SJSA1 (cell line): ENCODE measurements around the gene MPDU1. TPM values are rescaled to one million over a fixed set of nuclear protein-coding genes. Genes with fewer than 3 reads are reported as not detected.
A peak's percentile ranks its signal among the peaks of the same experiment; 100 is the strongest.
"Not testable (repeated sequence)": the region's sequence is repeated elsewhere in the genome, so short reads cannot be mapped to it uniquely, and the experiment has no call there.

Source experiments
- DNase-seq, 2 experiments: peaks; one replicate each; pipeline ENCODE4 v3.0.0-alpha.2; 2015 to 2020; ENCODE audit warnings: low spot score in 2 of 2, low read depth in 1 of 2
- H3K27ac ChIP-seq: fragments of 250-450 bp; sonication (Bioruptor Pico); 2 replicates; pipeline ENCODE4 v1.5.1; 2020; ENCODE audit warnings: mild to moderate bottlenecking, moderate library complexity
- H3K27me3 ChIP-seq: fragments of 250-450 bp; sonication (Bioruptor Pico); replicated peaks from 2 replicates; pipeline ENCODE4 v1.5.1; 2020; ENCODE audit warnings: mild to moderate bottlenecking, moderate library complexity
- H3K36me3 ChIP-seq: fragments of 250-450 bp; sonication (Bioruptor Pico); 2 replicates; pipeline ENCODE4 v1.5.1; 2020; ENCODE audit warnings: mild to moderate bottlenecking
- H3K4me1 ChIP-seq: fragments of 250-450 bp; sonication (Bioruptor Pico); replicated peaks from 2 replicates; pipeline ENCODE4 v1.6.1; 2021; ENCODE audit warnings: mild to moderate bottlenecking
- H3K4me3 ChIP-seq: fragments of 250-450 bp; sonication (Bioruptor Pico); 2 replicates; pipeline ENCODE4 v1.5.1; 2020; ENCODE audit warnings: mild to moderate bottlenecking
- H3K9me3 ChIP-seq: fragments of 250-450 bp; sonication (Bioruptor Pico); replicated peaks from 2 replicates; pipeline ENCODE4 v1.5.1; 2020; ENCODE audit warnings: mild to moderate bottlenecking
- total RNA-seq: library from RNA; depleted of rRNA; stranded (reverse); fragments of >200 nt; shearing (Covaris generic); gene quantifications from 2 replicates; pipeline ENCODE4 v1.2.3, GENCODE V29; 2014

The MPDU1 gene
- total RNA-seq, 1 experiment from 2014 or later = 213 TPM

DNA sequence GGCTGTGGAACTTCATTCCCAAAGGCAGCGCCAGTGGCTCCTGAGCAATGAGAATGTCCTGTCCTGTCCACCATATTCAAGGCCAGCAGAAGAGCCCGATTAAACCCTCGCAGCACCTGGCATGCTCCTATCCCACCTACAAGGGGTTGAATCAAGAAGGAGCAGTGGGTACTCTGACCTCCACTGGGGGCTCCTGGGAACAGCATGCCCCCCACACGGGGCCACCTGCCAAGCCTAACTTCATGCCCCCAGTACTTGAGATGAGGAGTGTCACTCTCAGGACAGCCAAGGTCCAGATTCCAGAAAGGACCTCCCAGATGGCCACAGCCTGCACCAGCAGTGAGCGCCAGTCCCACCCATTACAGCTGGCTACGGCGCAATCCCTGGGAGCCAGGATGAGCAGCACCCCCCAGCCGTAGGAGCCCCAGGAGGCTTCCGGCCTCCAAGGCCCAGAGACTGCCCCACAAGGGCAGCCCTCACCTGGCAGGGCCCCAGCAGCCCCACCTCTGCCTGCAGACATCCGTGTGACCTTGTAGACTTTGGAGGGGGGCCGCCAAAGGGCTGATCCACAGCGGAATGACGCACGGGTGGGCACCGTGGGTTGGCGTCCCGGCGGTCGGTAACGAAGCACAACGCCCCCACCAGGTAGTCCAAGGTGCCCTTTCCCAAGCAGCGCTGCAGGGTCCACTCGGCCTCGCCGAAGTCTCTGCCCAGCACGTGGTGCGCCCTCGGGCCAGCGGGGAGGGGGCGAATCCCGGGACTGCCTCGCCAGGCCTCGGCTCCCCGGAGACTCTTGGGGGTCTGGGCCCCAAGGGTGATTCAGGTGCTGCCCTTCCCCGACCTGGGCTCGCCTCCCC lies 1.0 kb upstream of the MPDU1 start:
- Histone ChIP-seq H3K27ac (peak overlapping the region; percentile 98), H3K27me3 (no peaks in the 10 kb centered on the region), H3K4me1 (peaks cover 33% of the 10 kb centered on the region), H3K9me3 (no peaks in the 10 kb centered on the region), H3K4me3 (peak overlapping the region; percentile 60; the same call in 1 of the 2 replicates), H3K36me3 (peaks cover 60% of the 10 kb centered on the region)
- DNase-seq = no peak

- no peak overlapping the region for H3K27ac ChIP-seq
- no peak for DNase-seq
- H3K36me3 ChIP-seq = peaks cover 64% of the 10 kb centered on the region
- no peaks in the 10 kb centered on the region for H3K27me3 ChIP-seq
- no peaks in the 10 kb centered on the region for H3K9me3 ChIP-seq
- H3K4me1 ChIP-seq = peaks cover 30% of the 10 kb centered on the region
- no peak overlapping the region for H3K4me3 ChIP-seq
Measured at GRCh38 chr17:7586673-7587419, 3.2 kb downstream of the MPDU1 start.

DNA sequence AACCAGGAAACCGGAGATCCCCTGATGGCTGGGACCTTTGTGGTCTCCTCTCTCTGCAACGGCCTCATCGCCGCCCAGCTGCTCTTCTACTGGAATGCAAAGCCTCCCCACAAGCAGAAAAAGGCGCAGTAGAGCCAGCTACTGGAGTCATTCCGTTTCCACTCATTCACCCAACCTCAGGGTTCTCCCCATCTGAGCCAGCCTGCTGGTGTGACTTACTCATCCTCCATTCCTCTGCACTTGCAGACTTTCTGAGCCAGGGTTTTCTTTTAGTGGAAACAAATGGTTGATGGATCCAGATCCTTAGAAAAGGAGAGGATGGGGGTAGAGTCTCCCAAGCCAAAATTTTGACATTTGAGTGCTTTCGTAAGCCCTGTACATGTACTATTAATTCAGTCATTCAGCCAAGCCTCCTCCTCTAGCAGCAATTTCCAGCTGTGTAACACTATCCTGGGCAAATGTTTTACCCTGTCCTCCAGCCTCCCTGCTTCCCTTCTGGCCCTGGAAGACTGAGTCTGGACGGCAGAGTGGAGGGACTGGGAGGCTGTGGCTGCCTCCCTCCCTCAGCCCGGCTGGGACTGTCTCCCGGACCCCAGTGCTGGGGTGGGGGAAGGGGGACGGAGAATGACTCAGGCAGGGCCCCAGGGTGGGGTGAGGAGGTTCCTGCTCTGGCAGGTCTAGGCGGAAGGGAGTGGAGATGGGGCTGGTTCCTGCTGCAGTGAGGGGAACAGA lies 3.9 kb downstream of the MPDU1 start:
- Histone ChIP-seq H3K9me3 (no peaks in the 10 kb centered on the region), H3K4me1 (peaks cover 28% of the 10 kb centered on the region), H3K36me3 (peaks cover 65% of the 10 kb centered on the region), H3K27me3 (no peaks in the 10 kb centered on the region), H3K4me3 (no peak overlapping the region), H3K27ac (no peak overlapping the region)
- DNase-seq = no peak

DNA sequence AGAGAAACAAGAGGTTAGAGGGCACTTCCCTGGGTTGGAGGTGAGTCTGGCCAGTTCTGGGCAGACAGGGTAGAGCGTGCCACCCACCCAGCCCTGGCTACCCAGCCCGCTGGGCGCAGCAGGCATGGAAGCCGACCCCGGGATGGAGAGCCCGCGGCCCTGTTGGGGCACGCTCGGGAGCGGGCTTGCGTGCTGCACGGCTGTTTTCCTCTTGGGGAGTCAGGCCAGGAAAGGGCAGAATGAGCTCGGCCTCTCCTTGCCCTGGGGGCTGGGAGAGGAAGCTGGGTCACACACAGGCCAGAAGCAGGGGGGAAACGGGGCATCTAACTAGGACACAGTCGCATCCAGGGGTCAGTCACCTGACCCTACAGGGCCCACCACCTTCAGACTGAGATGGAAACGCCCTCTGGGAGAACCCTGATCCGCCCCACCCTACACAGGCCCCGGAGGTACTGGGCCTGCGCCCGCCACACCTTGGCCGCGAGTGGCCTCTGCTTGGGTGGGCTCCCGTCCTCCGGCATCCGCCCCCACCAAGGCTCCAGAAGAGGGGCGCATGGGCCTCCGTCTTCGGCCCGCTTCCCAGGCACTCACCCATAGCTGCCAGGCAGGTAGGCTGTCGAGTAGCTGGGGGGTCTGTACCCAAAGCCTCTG lies 5.0 kb downstream of the MPDU1 start:
- peaks cover 19% of the 10 kb centered on the region for H3K4me1 ChIP-seq

DNA sequence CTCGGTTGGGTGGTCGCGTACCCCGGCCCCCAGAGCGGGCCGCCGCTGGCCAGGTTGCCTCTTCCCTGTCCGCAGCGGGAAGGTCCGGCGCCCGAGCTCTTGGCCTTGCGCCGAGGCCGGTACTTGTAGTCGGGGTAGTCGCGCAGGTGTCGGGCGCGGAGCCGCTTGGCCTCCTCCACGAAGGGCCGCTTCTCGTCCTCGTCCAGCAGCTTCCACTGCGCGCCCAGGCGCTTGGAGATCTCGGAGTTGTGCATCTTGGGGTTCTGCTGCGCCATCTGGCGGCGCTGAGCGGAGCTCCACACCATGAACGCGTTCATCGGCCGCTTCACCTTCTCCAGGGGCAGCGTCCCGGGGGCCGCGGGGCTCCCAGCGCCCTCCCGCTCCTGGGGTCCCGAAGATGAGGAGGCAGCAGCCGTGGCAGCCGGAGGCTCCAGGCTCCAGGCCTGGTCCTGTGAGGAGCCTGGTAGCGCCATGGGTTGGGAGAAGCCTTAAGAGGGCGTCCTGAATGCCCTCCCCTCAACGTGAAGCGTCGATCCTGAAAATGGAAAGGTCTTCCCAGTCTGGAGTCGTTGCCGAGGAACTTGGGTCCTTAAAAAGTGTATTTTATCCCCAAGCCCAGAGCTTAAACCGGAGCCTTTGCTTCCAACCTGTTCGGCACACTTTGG lies 5.7 kb downstream of the MPDU1 start:
- no peaks in the 10 kb centered on the region for H3K27me3 ChIP-seq
- no peak overlapping the region for H3K27ac ChIP-seq
- no peak for DNase-seq
- no peak overlapping the region for H3K4me3 ChIP-seq
- peaks cover 76% of the 10 kb centered on the region for H3K36me3 ChIP-seq
- H3K9me3 ChIP-seq = no peaks in the 10 kb centered on the region
- H3K4me1 ChIP-seq = peaks cover 19% of the 10 kb centered on the region

More for the DNA sequence above, 5.0 kb downstream of the MPDU1 start:
- Histone ChIP-seq H3K4me3 (no peak overlapping the region), H3K27ac (no peak overlapping the region), H3K9me3 (no peaks in the 10 kb centered on the region), H3K36me3 (peaks cover 69% of the 10 kb centered on the region), H3K27me3 (no peaks in the 10 kb centered on the region)
- no peak for DNase-seq

GRCh38 chr17:7589891-7590691 lies 6.4 kb downstream of the MPDU1 start, which contains the start of gene SOX15:
Gene SOX15, minus strand, starts transcription at chr17:7590094. Its CDS starts 418 bp downstream, at chr17:7589676.
- H3K36me3 ChIP-seq = peaks cover 83% of the 10 kb centered on the region
- H3K4me3 ChIP-seq = no peak within 1 kb of the TSS
- no peaks in the 10 kb centered on the region for H3K27me3 ChIP-seq

GRCh38 chr17:7590743-7591142 lies 7.1 kb downstream of the MPDU1 start:
- H3K4me3 ChIP-seq = no peak overlapping the region
- peaks cover 87% of the 10 kb centered on the region for H3K36me3 ChIP-seq
- H3K27me3 ChIP-seq = no peaks in the 10 kb centered on the region
- no peak overlapping the region for H3K27ac ChIP-seq
- peaks cover 10% of the 10 kb centered on the region for H3K4me1 ChIP-seq
- no peak for DNase-seq
- no peaks in the 10 kb centered on the region for H3K9me3 ChIP-seq

More at GRCh38 chr17:7589891-7590691, 6.4 kb downstream of the MPDU1 start, which contains the start of gene SOX15:
- Histone ChIP-seq H3K4me1 (peaks cover 12% of the 10 kb centered on the region), H3K27ac (no peak within 1 kb of the TSS), H3K9me3 (no peaks in the 10 kb centered on the region)
- DNase-seq = no peak

- H3K9me3 ChIP-seq = no peaks in the 10 kb centered on the region
- no peak overlapping the region for H3K27ac ChIP-seq
- no peaks in the 10 kb centered on the region for H3K27me3 ChIP-seq
- DNase-seq = no peak
- peaks cover 91% of the 10 kb centered on the region for H3K36me3 ChIP-seq
- H3K4me3 ChIP-seq = no peak overlapping the region
- H3K4me1 ChIP-seq = peaks cover 10% of the 10 kb centered on the region
Measured at GRCh38 chr17:7591596-7591995, 7.9 kb downstream of the MPDU1 start.

GRCh38 chr17:7592422-7593021 lies 8.9 kb downstream of the MPDU1 start:
- Histone ChIP-seq H3K9me3 (no peaks in the 10 kb centered on the region), H3K4me3 (no peak overlapping the region), H3K4me1 (peaks cover 10% of the 10 kb centered on the region), H3K27me3 (no peaks in the 10 kb centered on the region), H3K27ac (no peak overlapping the region), H3K36me3 (peaks cover 95% of the 10 kb centered on the region)
- DNase-seq = no peak

- Histone ChIP-seq H3K36me3 (peaks cover 93% of the 10 kb centered on the region), H3K27ac (no peak overlapping the region)
Measured at GRCh38 chr17:7593296-7593695, 9.6 kb downstream of the MPDU1 start.

DNA sequence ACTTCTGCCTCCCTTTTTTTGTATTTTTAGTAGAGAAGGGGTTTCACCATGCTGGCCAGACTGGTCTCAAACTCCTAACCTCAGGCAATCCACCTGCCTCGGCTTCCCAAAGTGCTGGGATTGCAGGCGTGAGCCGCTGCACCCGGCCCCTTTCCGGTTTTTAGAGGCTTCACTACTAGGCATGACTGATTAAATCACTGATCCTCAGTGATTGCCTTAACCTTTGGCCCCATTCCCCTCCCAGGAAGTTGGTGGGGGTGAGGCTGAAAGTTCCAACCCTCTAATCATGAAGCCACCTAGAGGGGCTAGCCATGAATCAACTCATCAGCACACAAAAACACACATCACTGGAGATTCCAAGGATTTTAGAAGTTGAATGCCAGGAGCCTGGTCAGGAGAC lies 13.9 kb downstream of the MPDU1 start:
- H3K27me3 ChIP-seq, H3K9me3 ChIP-seq, DNase-seq, H3K27ac ChIP-seq, H3K4me3 ChIP-seq, H3K4me1 ChIP-seq: not testable (repeated sequence)
- peaks cover 87% of the 10 kb centered on the region for H3K36me3 ChIP-seq

More at GRCh38 chr17:7593296-7593695, 9.6 kb downstream of the MPDU1 start:
- H3K4me1 ChIP-seq = peaks cover 10% of the 10 kb centered on the region
- H3K9me3 ChIP-seq = no peaks in the 10 kb centered on the region
- no peak overlapping the region for H3K4me3 ChIP-seq
- H3K27me3 ChIP-seq = no peaks in the 10 kb centered on the region
- no peak for DNase-seq

GRCh38 chr17:7606280-7606679 lies 22.6 kb downstream of the MPDU1 start:
- Histone ChIP-seq H3K4me1 (no peaks in the 10 kb centered on the region), H3K9me3 (no peaks in the 10 kb centered on the region), H3K27ac (no peak overlapping the region), H3K27me3 (no peaks in the 10 kb centered on the region), H3K4me3 (no peak overlapping the region), H3K36me3 (peaks cover 47% of the 10 kb centered on the region)
- DNase-seq = no peak
